ENCODE measurements around the gene WRNIP1.

GRCh38 chr6:2732503-2733089 lies 32.6 kb upstream of the WRNIP1 start:
- TF ChIP-seq SP1 (CRISPR knock-in tag; conservative IDR thresholded peaks at IDR 0.05) (no peak), CTCF (IDR thresholded peaks at IDR 0.05) (no peak), CREB1 (CRISPR knock-in tag; IDR thresholded peaks at IDR 0.05) (no peak), FOXJ3 (CRISPR knock-in tag; IDR thresholded peaks at IDR 0.05; ENCODE audit: borderline replicate concordance) (no peak), ZNF263 (CRISPR knock-in tag; IDR thresholded peaks at IDR 0.05; ENCODE audit: low read depth) (no peak), TP53 (CRISPR knock-in tag; IDR thresholded peaks at IDR 0.05) (no peak), PREB (CRISPR knock-in tag; IDR thresholded peaks at IDR 0.05; ENCODE audit: borderline replicate concordance) (no peak), CBFB (CRISPR knock-in tag; IDR thresholded peaks at IDR 0.05; ENCODE audit: low read depth) (no peak), ZNF671 (CRISPR knock-in tag; IDR thresholded peaks at IDR 0.05) (no peak), KAT7 (CRISPR knock-in tag; IDR thresholded peaks at IDR 0.05; ENCODE audit: borderline replicate concordance) (no peak), ESRRA (CRISPR knock-in tag; IDR thresholded peaks at IDR 0.05; ENCODE audit: borderline replicate concordance) (no peak)
- TF ChIP-seq, protein P1, sequence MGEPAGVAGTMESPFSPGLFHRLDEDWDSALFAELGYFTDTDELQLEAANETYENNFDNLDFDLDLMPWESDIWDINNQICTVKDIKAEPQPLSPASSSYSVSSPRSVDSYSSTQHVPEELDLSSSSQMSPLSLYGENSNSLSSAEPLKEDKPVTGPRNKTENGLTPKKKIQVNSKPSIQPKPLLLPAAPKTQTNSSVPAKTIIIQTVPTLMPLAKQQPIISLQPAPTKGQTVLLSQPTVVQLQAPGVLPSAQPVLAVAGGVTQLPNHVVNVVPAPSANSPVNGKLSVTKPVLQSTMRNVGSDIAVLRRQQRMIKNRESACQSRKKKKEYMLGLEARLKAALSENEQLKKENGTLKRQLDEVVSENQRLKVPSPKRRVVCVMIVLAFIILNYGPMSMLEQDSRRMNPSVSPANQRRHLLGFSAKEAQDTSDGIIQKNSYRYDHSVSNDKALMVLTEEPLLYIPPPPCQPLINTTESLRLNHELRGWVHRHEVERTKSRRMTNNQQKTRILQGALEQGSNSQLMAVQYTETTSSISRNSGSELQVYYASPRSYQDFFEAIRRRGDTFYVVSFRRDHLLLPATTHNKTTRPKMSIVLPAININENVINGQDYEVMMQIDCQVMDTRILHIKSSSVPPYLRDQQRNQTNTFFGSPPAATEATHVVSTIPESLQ (CRISPR knock-in tag; IDR thresholded peaks at IDR 0.05): no peak
- TF ChIP-seq, protein P2, sequence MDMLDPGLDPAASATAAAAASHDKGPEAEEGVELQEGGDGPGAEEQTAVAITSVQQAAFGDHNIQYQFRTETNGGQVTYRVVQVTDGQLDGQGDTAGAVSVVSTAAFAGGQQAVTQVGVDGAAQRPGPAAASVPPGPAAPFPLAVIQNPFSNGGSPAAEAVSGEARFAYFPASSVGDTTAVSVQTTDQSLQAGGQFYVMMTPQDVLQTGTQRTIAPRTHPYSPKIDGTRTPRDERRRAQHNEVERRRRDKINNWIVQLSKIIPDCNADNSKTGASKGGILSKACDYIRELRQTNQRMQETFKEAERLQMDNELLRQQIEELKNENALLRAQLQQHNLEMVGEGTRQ (CRISPR knock-in tag; IDR thresholded peaks at IDR 0.05): no peak
- TF ChIP-seq, protein P3, sequence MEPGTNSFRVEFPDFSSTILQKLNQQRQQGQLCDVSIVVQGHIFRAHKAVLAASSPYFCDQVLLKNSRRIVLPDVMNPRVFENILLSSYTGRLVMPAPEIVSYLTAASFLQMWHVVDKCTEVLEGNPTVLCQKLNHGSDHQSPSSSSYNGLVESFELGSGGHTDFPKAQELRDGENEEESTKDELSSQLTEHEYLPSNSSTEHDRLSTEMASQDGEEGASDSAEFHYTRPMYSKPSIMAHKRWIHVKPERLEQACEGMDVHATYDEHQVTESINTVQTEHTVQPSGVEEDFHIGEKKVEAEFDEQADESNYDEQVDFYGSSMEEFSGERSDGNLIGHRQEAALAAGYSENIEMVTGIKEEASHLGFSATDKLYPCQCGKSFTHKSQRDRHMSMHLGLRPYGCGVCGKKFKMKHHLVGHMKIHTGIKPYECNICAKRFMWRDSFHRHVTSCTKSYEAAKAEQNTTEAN (CRISPR knock-in tag; IDR thresholded peaks at IDR 0.05): no peak

Measured in WTC11 (cell line).